DLD1 (cell line): Measurements from ENCODE around the gene HSPB6.

Experiments used
- in situ Hi-C: cut with HindIII; loops from 2 replicates; pipeline ENCODE4 v1.10.0; 2017; ENCODE audit warnings: low sequenced_read_pairs

The HSPB6 gene

GRCh38 chr19:35767288-35768081 lies 10.7 kb upstream of the HSPB6 start:
- in situ Hi-C loops, result no loop called here

DNA sequence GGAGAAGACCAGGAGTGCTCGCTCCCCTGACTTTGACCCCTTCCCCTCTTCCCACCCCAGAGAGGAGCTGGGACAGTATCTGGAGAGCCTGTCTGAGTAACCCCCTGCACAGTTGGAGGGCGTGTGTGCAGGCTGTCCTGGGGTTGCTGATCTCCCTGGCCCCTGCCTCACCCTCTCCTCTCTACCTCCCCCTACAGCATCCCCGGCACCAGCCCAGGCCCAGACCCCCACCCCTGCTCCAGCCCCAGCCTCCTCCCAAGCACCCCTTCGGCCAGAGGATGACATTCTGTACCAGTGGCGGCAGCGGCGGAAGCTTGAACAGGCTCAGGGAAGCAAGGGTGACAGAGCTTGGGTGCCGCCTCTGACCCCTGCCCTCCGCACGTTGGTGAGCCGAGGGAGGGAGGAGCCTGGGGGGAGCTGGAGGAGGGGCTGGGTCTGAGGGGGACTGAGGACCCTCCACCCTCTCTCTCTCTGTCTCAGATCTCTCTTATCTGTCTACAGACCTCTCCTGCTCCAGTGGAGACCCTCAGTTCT lies 9.8 kb upstream of the HSPB6 start:
- in situ Hi-C loops, result no loop called here

DNA sequence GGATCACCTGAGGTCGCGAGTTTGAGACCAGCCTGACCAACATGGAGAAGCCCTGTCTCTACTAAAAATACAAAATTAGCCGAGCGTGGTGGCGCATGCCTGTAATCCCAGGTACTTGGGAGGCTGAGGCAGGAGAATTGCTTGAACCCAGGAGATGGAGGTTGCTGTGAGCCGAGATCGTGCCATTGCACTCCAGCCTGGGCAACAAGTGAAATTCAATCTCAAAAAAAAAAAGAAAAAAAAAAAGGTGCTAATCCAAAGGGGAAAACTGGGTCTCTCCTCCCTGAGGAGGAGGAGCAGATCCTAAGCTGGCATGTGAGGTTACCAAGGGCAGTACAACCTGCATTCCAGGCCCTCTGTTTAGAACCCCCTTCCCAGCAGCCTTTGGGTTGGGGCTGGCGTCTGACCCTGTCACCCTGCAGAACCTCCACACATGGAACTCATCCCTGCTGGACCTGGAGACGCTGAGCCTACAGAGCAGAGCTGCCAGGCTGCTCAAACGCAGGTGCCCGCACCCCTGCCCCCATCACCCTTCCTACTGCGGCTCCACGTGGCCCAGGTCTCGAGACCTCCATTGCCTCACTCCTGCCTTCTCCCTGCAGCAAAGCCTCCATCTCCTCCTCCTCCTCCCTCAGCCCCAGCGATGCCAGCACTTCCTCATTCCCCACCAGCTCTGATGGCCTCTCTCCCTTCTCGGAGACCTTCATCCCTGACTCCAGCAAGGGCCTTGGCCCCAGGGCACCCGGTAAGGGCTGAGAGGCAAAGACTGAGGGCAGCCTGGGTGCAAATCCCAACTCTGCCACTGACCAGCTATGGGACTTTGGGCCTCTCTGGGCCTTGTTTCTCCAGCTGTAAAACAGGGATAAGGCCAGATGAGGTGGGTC lies 7.8 kb upstream of the HSPB6 start:
- in situ Hi-C loops, result no loop called here

GRCh38 chr19:35760711-35761349 lies 4.0 kb upstream of the HSPB6 start:
- in situ Hi-C loops, result no loop called here

DNA sequence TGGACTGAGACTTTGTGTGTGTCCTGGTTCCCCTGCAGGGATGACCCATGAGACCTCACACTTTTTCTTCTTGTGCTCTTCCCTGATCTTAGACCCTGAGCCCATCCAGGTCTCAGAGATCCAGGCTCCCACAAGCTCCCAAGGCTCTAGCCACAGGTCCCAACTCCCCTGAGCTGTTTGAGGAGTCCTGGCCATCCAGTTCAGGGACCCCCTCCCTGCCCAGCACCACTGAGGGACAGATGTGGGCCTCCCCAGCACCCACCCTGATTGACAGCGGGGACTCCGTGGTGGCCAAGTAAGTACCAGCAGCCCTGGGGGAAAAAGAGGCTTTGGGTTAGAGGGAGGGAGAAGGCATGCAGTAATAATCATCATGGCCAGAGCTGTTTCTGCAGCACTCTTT lies 2.9 kb upstream of the HSPB6 start:
- in situ Hi-C loops, result no loop called here

- in situ Hi-C loops, result no loop called here
These were observed 1.1 kb upstream of the HSPB6 start, which contains the start of gene PROSER3 for GRCh38 chr19:35757749-35758608. TSS of gene PROSER3 (plus strand) at chr19:35758176. CDS start at chr19:35758216, 40 bp downstream.

DNA sequence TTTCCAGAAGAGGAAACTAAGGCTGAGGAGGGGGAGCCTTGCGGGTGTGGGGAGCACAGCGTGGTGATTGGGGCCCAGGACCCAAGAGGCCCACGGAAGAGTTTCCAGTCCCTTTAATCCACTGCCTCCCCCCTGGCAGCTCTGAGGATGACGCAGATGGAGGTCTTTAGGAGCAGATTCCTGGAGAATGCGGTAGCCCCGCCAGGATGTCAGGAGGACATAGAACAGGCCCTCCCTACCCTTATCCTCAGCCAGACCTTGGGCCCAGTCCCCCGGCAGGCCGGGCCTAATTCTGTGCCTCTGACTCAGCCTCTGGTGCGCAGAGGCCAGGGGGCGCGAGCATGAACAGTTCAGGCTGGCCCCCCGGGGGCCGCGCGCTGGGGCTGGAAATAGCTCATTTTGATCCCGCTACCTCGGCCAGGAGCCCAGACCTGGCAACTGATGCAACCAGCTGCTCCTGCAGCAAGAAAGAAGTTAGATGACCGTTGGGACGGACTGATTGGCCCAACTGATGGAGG lies 461 bp upstream of the HSPB6 start:
- in situ Hi-C loops, result no loop called here

DNA sequence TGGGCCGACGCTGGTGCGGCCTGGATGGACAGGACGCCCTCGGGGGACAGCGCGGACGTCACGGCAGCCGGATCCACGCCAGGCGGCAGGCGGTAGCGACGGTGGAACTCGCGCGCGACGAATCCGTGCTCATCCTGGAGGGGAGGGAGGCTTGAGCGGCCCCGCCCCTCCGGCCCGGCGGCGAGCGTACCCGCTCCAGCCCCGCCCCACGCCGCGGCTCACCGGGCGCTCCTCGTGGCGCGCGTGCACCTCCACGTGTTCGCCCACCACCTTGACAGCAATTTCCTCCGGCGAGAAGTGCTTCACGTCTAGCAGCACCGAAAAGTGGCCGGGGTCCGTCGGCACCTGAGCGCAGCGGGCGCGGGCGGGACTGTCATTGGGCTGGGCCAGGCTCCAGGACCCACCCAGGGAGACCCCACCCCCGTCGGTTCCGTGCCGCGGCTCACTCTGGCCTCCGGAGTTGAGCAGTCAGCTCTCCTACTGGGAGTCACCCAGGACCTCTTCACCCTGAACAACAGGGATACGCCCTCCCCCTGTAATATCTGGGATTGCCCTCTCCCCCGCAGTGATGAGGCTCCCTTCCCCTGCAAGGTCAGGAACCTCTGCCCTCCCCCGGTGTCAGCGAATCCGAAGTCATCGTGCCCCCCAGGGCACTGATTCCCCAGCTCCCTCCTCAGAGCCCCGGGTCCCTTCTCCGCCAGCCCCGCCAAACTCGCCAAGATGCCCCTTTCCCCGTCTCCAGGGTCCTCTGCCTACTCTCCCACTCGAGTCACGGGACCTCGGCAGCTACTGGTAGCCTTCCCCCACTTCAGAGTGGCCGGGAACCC lies 1.1 kb downstream of the HSPB6 start:
- in situ Hi-C loops, result no loop called here

GRCh38 chr19:35755131-35755549 lies 1.7 kb downstream of the HSPB6 start:
- in situ Hi-C loops, result no loop called here

- in situ Hi-C loops, result no loop called here
These were observed 2.3 kb downstream of the HSPB6 start for GRCh38 chr19:35754370-35755130.

DNA sequence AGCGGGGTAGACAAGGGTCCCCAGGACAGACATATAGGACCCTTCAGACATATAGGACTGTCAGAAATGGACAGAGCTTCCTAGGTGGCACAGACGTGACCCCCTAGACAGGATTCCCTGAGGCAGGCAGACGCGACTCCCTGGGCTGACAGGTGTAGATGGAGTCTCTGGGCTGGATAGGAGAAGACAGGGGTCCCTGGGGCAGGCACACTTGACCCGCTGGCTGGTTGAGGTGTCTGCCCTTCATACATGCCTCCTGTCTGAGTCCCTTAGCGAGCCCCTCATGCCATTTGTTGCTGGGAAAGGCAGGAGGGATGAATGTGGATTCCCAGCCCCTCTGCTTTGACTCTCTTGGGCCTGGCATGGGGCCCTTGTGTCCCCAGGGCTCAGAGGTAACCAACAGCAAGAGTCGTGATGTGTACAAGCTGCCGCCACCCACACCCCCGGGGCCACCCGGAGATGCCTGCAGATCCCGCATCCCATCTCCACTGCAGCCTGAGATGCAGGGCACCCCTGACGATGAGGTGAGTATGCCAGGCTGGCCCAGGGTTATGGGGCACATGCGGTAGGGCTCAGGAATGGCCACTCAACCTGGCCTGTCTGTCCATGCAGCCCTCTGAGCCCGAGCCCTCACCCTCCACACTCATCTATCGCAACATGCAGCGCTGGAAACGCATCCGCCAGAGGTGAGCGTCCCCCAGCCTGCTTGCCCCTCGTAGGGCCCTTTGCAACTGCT lies 3.0 kb downstream of the HSPB6 start:
- in situ Hi-C loops, result no loop called here

DNA sequence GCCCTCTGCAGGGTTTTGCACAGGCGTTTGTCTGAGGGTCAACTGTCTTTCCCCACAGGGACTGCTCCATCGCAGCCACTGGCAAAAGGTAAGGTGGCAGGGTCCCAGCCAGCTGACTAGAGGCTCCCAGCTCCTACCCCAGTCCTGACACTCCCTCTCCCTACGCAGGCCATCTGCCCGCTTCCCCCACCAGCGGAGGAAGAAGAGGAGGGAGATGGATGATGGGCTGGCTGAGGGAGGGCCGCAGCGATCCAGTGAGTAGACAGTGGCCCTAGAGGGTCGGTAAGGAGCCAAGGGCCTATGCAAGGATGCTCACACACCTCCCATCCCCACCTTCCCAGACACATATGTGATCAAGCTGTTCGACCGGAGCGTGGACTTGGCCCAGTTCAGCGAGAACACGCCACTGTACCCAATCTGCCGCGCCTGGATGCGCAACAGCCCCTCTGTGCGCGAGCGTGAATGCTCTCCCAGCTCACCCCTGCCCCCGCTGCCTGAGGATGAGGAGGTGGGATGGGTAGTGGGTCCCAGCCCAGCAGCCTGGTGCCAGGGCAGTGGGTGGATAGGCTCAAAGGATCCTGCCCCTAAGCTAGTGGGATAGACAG lies 4.0 kb downstream of the HSPB6 start:
- in situ Hi-C loops, result no loop called here

DNA sequence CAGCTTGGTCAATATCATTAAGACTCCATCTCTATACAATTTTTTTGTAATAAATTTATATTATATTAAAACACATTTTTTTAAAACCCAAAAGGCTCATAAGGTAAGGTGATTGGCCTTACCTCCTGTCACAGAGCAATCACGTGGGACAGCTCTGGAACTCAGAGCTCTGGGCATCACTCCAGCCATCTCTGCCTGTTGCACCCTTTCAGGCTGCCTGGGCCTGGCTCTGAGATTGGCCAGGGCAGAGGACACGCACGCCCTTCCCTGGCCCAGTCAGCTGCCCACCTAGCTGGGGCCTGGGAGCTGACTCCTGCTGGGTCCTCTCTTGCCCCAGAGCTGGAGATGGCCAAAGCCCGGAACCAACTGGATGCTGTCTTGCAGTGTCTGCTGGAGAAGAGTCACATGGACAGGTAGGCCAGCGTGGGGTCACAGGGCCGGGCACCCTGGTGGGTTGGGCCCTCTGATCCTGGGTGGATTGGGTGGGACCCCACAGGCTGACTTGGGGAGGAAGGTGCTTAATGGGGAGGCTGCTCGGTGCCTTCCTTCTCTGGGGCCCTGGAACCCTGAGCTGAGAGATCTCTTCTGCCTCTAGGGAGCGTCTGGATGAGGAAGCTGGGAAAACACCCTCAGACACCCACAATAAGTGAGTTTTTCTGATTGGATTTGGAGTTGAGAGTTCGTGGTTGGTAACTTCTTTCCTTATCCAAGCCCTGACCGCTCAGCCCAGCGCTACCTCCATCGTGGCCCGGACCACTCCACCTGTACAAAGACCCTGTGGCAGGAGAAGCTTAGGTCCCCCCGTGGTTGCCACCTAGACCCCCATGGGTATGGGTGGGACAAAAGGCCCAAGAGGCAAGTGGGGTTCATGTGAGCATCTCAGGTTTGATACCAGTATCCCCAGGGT lies 4.7 kb downstream of the HSPB6 start:
- in situ Hi-C loops, result no loop called here

DNA sequence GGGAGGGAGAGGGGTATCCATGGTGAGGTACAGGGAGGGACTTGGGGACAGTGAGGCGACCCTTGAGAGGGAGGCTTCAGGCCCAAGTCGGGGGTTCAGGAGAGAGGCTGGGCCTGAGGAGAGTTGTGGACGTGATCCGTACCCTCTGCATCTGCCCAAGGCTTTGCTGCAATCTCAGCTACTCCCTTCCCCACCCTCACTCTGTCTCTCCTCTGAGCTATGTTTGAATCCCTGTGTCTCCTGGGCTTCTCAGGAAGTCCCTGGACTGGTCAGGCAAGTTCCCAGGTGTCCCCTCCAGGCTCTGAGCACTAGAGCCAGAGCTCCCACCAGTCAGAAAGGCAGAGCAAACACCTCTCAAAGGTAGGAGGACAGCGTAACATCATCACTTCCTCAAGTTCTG lies 6.7 kb downstream of the HSPB6 start:
- in situ Hi-C loops, result no loop called here

DNA sequence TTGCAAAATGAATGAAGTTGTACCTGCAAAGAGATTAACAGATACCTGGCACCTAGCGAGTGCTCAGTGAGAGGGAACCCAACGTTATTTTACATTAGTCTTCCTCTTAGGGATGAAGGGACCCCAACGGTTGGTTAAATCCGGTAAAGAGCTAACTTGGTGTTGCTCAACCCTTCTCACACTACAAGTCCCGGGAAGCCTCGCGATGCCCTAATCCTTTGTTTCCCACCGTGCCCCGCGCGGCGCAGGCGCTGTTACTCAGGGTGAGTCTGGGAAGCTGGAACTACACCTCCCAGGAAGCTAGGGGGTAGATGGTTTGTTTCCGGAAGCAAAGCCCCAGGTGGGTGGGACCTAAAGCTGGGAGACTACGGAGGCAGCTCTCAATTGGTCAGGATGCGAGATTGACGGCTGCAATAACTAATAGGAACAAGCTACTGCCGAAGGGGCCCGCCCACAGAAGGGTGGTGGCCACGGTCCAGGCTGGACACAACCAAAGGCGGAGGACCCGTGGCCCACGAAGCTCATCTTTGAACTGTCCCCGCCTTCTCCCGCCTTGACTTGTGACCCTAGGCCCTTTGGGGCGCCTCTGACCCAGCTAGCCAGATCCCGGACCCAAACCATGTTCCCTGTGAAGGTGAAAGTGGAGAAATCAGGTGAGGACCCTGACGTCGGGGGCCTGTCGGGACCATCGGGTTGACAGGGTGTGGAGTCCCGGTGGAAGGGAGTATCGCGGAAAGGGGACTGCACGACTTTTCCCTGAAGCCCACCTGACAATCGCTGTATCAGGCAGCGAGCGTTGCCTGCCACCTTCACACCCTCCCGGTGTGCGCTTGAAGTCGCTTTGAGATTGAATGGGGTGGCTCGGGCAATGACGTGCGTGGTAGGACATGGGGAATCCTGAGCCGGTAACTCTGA lies 8.5 kb downstream of the HSPB6 start, which contains the start of gene LIN37:
Gene LIN37 (plus strand): TSS at position 471 of the 915 bp plus-strand sequence. CDS start 149 bp downstream, at position 620.
- in situ Hi-C loops, result no loop called here
